AG04450 (cell line): ENCODE results near the gene MRPL55. TPM values are rescaled to one million over a fixed set of nuclear protein-coding genes. Genes with fewer than 3 reads are reported as not detected.

ENCODE experiments used
- CTCF ChIA-PET: fragments of 300-600, 350-600 bp; formaldehyde crosslinking; extraction: SDS; loops from one replicate; lab custom pipeline; 2022; ENCODE audit warnings: antibody characterized with exemption, inconsistent platforms; lab: Charles Lee
- POLR2A ChIA-PET: fragments of 350-600 bp; formaldehyde crosslinking; extraction: SDS; loops from one replicate; lab custom pipeline; 2021; ENCODE audit warnings: antibody characterized with exemption, inconsistent platforms; lab: Yijun Ruan, JAX
- DNase-seq: peaks from one replicate; pipeline ENCODE4 v3.0.0-alpha.2; 2011; ENCODE audit warnings: low read depth, low spot score
- H3K27ac ChIP-seq: one replicate; pipeline ENCODE4 v1.5.1; 2012; ENCODE audit warnings: low read depth, low read length, control low read depth
- H3K27me3 ChIP-seq: one replicate; pipeline ENCODE4 v1.6.0; 2012; ENCODE audit warnings: low read length; ENCODE audit not compliant: control insufficient read depth, insufficient read depth
- H3K4me3 ChIP-seq: 2 replicates; pipeline ENCODE4 v1.5.1; 2011; ENCODE audit warnings: mild to moderate bottlenecking, low read depth, low read length, control low read depth
- H3K9me3 ChIP-seq: 2 replicates; pipeline ENCODE4 v1.5.1; 2012; ENCODE audit warnings: low read length; ENCODE audit not compliant: control insufficient read depth, insufficient read depth
- CTCF ChIP-seq: IDR thresholded peaks from 2 replicates; pipeline ENCODE4 v1.5.1; 2011; ENCODE audit warnings: low read depth, low read length, control low read depth, inconsistent platforms
- polyA plus RNA-seq: library from polyadenylated mRNA; depleted of rRNA; stranded (reverse); fragments of >200 nt; gene quantifications from 2 replicates; pipeline ENCODE4 v1.2.3, GENCODE V29; 2011

Gene MRPL55
- polyA plus RNA-seq, 1 experiment, result 33.4 TPM

- H3K9me3 ChIP-seq, result no peaks in the 10 kb centered on the region; the same call in 1 of the 2 replicates
- H3K27me3 ChIP-seq, result no peaks in the 10 kb centered on the region
- TF ChIP-seq CTCF, result no peak
- DNase-seq, result no peak
- POLR2A ChIA-PET, result interaction anchor here (1.3 kb wide), 1 partner anchor 16 kb away, joined by 3 read pairs; no protein-coding TSS in a partner anchor
- H3K27ac ChIP-seq, result no peak overlapping the region
- CTCF ChIA-PET, result interaction anchor here (0.5 to 1.0 kb wide), 2 partner anchors 24 to 43 kb away, joined by 3 to 4 read pairs; partner anchors contain the start of gene GJC2
- H3K4me3 ChIP-seq, result no peak overlapping the region
These were observed 2.4 kb downstream of the MRPL55 start for GRCh38 chr1:228106800-228107054.

GRCh38 chr1:228105996-228106799 is 2.9 kb downstream of the MRPL55 start:
- no peak overlapping the region for H3K4me3 ChIP-seq
- no peak for DNase-seq
- CTCF ChIA-PET, result interaction anchor here (0.5 to 1.0 kb wide), 2 partner anchors 25 to 44 kb away, joined by 3 to 4 read pairs; partner anchors contain the start of gene GJC2
- H3K27me3 ChIP-seq, result no peaks in the 10 kb centered on the region
- no peak for TF ChIP-seq CTCF
- no peak overlapping the region for H3K27ac ChIP-seq
- H3K9me3 ChIP-seq, result no peaks in the 10 kb centered on the region; the same call in 1 of the 2 replicates
- POLR2A ChIA-PET, result interaction anchor here (1.0 to 1.3 kb wide), 2 partner anchors 16 to 59 kb away, joined by 3 read pairs; partner anchors contain the start of gene IBA57

GRCh38 chr1:228105270-228105995 is 3.7 kb downstream of the MRPL55 start:
- ChIA-PET CTCF (no interaction called here), POLR2A (interaction anchor here (1.0 to 1.3 kb wide), 2 partner anchors 15 to 60 kb away, joined by 3 read pairs; partner anchors contain the start of gene IBA57)
- Histone ChIP-seq H3K27ac (no peak overlapping the region), H3K27me3 (no peaks in the 10 kb centered on the region), H3K9me3 (no peaks in the 10 kb centered on the region; the same call in 1 of the 2 replicates), H3K4me3 (no peak overlapping the region)
- no peak for TF ChIP-seq CTCF
- DNase-seq, result no peak

DNA sequence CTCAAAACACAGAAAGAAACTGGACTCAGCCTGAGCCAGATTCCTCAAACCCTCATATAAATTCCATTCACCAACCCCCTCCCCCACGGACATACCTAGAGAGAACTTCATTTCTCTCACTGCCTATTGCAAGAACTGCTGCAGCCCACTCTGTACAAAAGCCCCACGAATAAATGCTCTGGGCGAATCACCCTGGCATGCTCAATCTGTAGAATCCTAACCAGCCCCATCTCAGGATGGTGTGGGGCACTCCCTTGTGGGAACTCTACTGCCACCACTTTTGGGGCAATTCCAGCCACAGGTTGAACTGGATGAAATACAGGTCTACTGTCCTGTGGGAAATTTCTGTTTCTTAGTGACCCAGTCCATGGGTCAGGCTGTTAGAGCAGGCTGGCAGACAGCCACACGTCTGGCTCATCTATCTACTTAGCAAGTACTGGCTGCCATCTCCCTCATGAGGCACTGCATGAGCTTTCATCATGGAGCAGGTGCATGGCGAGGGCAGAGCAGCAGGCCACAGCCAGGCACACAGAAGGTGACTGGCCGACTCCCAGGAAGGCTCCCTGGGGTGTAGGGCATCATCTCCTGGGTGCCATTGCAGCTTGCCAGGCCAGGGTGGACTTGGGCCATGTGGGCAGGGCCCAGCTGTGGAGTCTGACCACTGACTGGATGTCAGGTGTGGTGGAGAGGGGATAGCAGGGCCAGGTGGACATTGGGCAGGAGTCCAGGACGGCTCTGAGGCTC is 4.4 kb downstream of the MRPL55 start:
- Histone ChIP-seq H3K4me3 (no peak overlapping the region), H3K27me3 (no peaks in the 10 kb centered on the region), H3K9me3 (no peaks in the 10 kb centered on the region; the same call in 1 of the 2 replicates), H3K27ac (no peak overlapping the region)
- no peak for DNase-seq
- POLR2A ChIA-PET, result no interaction called here
- no peak for TF ChIP-seq CTCF
- CTCF ChIA-PET, result no interaction called here
